Mammary epithelial cell (primary cell): Measurements from ENCODE around the gene SLC12A6.

Source experiments
- CTCF ChIP-seq, 2 donors: IDR thresholded peaks in 1 of 2; conservative IDR thresholded peaks in 1 of 2; 2 replicates each; pipeline ENCODE4 v1.5.1; 2011 to 2012; ENCODE audit warnings: inconsistent platforms in 2 of 2, low read length in 2 of 2, mild to moderate bottlenecking in 2 of 2, control low read depth in 1 of 2, low read depth in 1 of 2; ENCODE audit not compliant: insufficient read depth in 1 of 2; ENCODE audit errors: extremely low read depth in 1 of 2
- EZH2 ChIP-seq: IDR thresholded peaks from 2 replicates; pipeline ENCODE4 v1.6.1; 2012; ENCODE audit warnings: low read length, inconsistent platforms, borderline replicate concordance

GRCh38 chr15:34213690-34214089 is 123.9 kb downstream of the SLC12A6 start:
- TF ChIP-seq CTCF (conservative IDR thresholded peaks at IDR 0.05 in 1 of 2, IDR thresholded peaks at IDR 0.05 in 1 of 2; ENCODE audit: extremely low read depth in 1 of 2, insufficient read depth in 1 of 2, low read depth in 1 of 2, low read length in 2 of 2) (no peak), EZH2 (no peak)
